ENCODE data around the gene TBC1D2B. TPM values are rescaled to one million over a fixed set of nuclear protein-coding genes. Genes with fewer than 3 reads are reported as not detected.

TBC1D2B gene
- polyA plus RNA-seq, 6 donors from 2014 or later = 1.7 to 5.5 (median 2.9) TPM

GRCh38 chr15:78063217-78063616 is 14.3 kb downstream of the TBC1D2B start:
- H3K27ac Mint-ChIP-seq = no peak overlapping the region
- no peak for DNase-seq
- H3K27me3 Mint-ChIP-seq = no peaks in the 10 kb centered on the region
- no peak overlapping the region for H3K4me3 Mint-ChIP-seq
- no peaks in the 10 kb centered on the region for H3K36me3 Mint-ChIP-seq
- ATAC-seq (ENCODE audit: low read depth in 2 of 2) = no peak
- H3K4me1 Mint-ChIP-seq = peaks cover 31 to 41% (median 36%) of the 10 kb centered on the region in 3 donors
- no peaks in the 10 kb centered on the region for H3K9me3 Mint-ChIP-seq

- Mint-ChIP-seq H3K4me3 (peak overlapping the region; percentile 50 to 83 (median 70)), H3K36me3 (no peaks in the 10 kb centered on the region), H3K27ac (peak overlapping the region in 4 of 6 donors; percentile 48 to 61 (median 51)), H3K4me1 (peaks cover 36 to 48% (median 42%) of the 10 kb centered on the region in 3 donors), H3K27me3 (no peaks in the 10 kb centered on the region), H3K9me3 (no peaks in the 10 kb centered on the region)
- peak; percentile 61 to 65 for ATAC-seq (ENCODE audit: low read depth in 2 of 2)
- no peak for DNase-seq
These were observed 15.5 kb downstream of the TBC1D2B start for GRCh38 chr15:78061963-78062427.

- Mint-ChIP-seq H3K4me3 (peak overlapping the region in 2 of 8 donors; percentile 38 to 55), H3K9me3 (no peaks in the 10 kb centered on the region), H3K27ac (peak overlapping the region in 3 of 6 donors; percentile 6 to 67 (median 28)), H3K27me3 (no peaks in the 10 kb centered on the region), H3K4me1 (peaks cover 48 to 66% (median 60%) of the 10 kb centered on the region in 3 donors), H3K36me3 (no peaks in the 10 kb centered on the region)
- DNase-seq (no peak), ATAC-seq (ENCODE audit: low read depth in 2 of 2) (no peak)
These were observed 17.3 kb downstream of the TBC1D2B start for GRCh38 chr15:78060232-78060631.

GRCh38 chr15:78059110-78059839 is 18.2 kb downstream of the TBC1D2B start:
- Mint-ChIP-seq H3K27me3 (no peaks in the 10 kb centered on the region), H3K36me3 (no peaks in the 10 kb centered on the region), H3K9me3 (no peaks in the 10 kb centered on the region), H3K27ac (peak overlapping the region in 4 of 6 donors; percentile 43 to 85 (median 68)), H3K4me1 (peaks cover 50 to 70% (median 66%) of the 10 kb centered on the region in 3 donors), H3K4me3 (peak overlapping the region in 3 of 8 donors; percentile 26 to 61 (median 60))
- no peak for ATAC-seq (ENCODE audit: low read depth in 2 of 2)
- no peak for DNase-seq

GRCh38 chr15:78058401-78058935 is 19.0 kb downstream of the TBC1D2B start:
- Mint-ChIP-seq H3K4me3 (peak overlapping the region in 2 of 8 donors; percentile 11 to 61), H3K4me1 (peaks cover 50 to 70% (median 66%) of the 10 kb centered on the region in 3 donors), H3K9me3 (no peaks in the 10 kb centered on the region), H3K27me3 (no peaks in the 10 kb centered on the region), H3K27ac (peak overlapping the region in 4 of 6 donors; percentile 14 to 87 (median 44)), H3K36me3 (peaks cover 0 to 4% of the 10 kb centered on the region in 2 donors)
- DNase-seq (no peak), ATAC-seq (ENCODE audit: low read depth in 2 of 2) (no peak)

- ATAC-seq (ENCODE audit: low read depth in 2 of 2) = no peak
- no peaks in the 10 kb centered on the region for H3K27me3 Mint-ChIP-seq
- no peak for DNase-seq
These were observed 19.7 kb downstream of the TBC1D2B start for GRCh38 chr15:78057803-78058202.

GRCh38 chr15:78056714-78057269 is 20.7 kb downstream of the TBC1D2B start:
- ATAC-seq (ENCODE audit: low read depth in 2 of 2) = peak; percentile 93 to 94
- H3K4me1 Mint-ChIP-seq = peaks cover 52 to 73% (median 68%) of the 10 kb centered on the region in 3 donors

More at GRCh38 chr15:78057803-78058202, 19.7 kb downstream of the TBC1D2B start:
- Mint-ChIP-seq H3K36me3 (peaks cover 0 to 10% of the 10 kb centered on the region in 2 donors), H3K27ac (peak overlapping the region in 3 of 6 donors; percentile 50 to 87 (median 72)), H3K4me3 (peak overlapping the region in 1 of 8 donors; percentile 11), H3K4me1 (peaks cover 50 to 70% (median 62%) of the 10 kb centered on the region in 3 donors), H3K9me3 (no peaks in the 10 kb centered on the region)

GRCh38 chr15:78055919-78056713 is 21.4 kb downstream of the TBC1D2B start:
- H3K36me3 Mint-ChIP-seq = peaks cover 0 to 10% of the 10 kb centered on the region in 2 donors
- peak overlapping the region; percentile 27 to 88 (median 66) for H3K27ac Mint-ChIP-seq
- H3K4me1 Mint-ChIP-seq = peaks cover 57 to 75% (median 72%) of the 10 kb centered on the region in 3 donors
- DNase-seq (no peak), ATAC-seq (ENCODE audit: low read depth in 2 of 2) (peak; percentile 4 to 6)
- H3K27me3 Mint-ChIP-seq = no peaks in the 10 kb centered on the region
- H3K4me3 Mint-ChIP-seq = peak overlapping the region; percentile 3 to 92 (median 61)
- H3K9me3 Mint-ChIP-seq = no peaks in the 10 kb centered on the region

More at GRCh38 chr15:78056714-78057269, 20.7 kb downstream of the TBC1D2B start:
- peak; percentile 51 for DNase-seq
- Mint-ChIP-seq H3K27me3 (no peaks in the 10 kb centered on the region), H3K4me3 (peak overlapping the region in 7 of 8 donors; percentile 17 to 92 (median 60)), H3K9me3 (no peaks in the 10 kb centered on the region), H3K27ac (peak overlapping the region; percentile 60 to 94 (median 80)), H3K36me3 (peaks cover 0 to 10% of the 10 kb centered on the region in 2 donors)

- no peaks in the 10 kb centered on the region for H3K9me3 Mint-ChIP-seq
- H3K4me1 Mint-ChIP-seq = peaks cover 65 to 82% (median 78%) of the 10 kb centered on the region in 3 donors
- no peaks in the 10 kb centered on the region for H3K27me3 Mint-ChIP-seq
- DNase-seq (no peak), ATAC-seq (ENCODE audit: low read depth in 2 of 2) (no peak)
- H3K36me3 Mint-ChIP-seq = peaks cover 0 to 10% of the 10 kb centered on the region in 2 donors
- H3K4me3 Mint-ChIP-seq = peak overlapping the region in 2 of 8 donors; percentile 34 to 36
- peak overlapping the region in 4 of 6 donors; percentile 20 to 85 (median 64) for H3K27ac Mint-ChIP-seq
These were observed 22.5 kb downstream of the TBC1D2B start for GRCh38 chr15:78054966-78055365.

- H3K4me3 Mint-ChIP-seq = no peak overlapping the region
- no peak for ATAC-seq (ENCODE audit: low read depth in 2 of 2)
- H3K4me1 Mint-ChIP-seq = peaks cover 65 to 82% (median 78%) of the 10 kb centered on the region in 3 donors
- no peaks in the 10 kb centered on the region for H3K9me3 Mint-ChIP-seq
- H3K36me3 Mint-ChIP-seq = peaks cover 0 to 10% of the 10 kb centered on the region in 2 donors
- no peak overlapping the region for H3K27ac Mint-ChIP-seq
- H3K27me3 Mint-ChIP-seq = no peaks in the 10 kb centered on the region
- no peak for DNase-seq
These were observed 23.0 kb downstream of the TBC1D2B start for GRCh38 chr15:78054518-78054917.

- no peaks in the 10 kb centered on the region for H3K27me3 Mint-ChIP-seq
- H3K4me1 Mint-ChIP-seq = peaks cover 59 to 73% (median 67%) of the 10 kb centered on the region in 3 donors
- no peaks in the 10 kb centered on the region for H3K9me3 Mint-ChIP-seq
- ATAC-seq (ENCODE audit: low read depth in 2 of 2) (no peak), DNase-seq (no peak)
- peak overlapping the region in 2 of 8 donors; percentile 34 to 83 for H3K4me3 Mint-ChIP-seq
- peaks cover 0 to 10% of the 10 kb centered on the region in 2 donors for H3K36me3 Mint-ChIP-seq
- peak overlapping the region in 3 of 6 donors; percentile 41 to 82 (median 72) for H3K27ac Mint-ChIP-seq
These were observed 25.0 kb downstream of the TBC1D2B start for GRCh38 chr15:78052545-78052944.

- no peak for ATAC-seq (ENCODE audit: low read depth in 2 of 2)
- Mint-ChIP-seq H3K27ac (peak overlapping the region in 4 of 6 donors; percentile 15 to 82 (median 56)), H3K27me3 (no peaks in the 10 kb centered on the region), H3K9me3 (no peaks in the 10 kb centered on the region), H3K4me3 (peak overlapping the region in 2 of 8 donors; percentile 34 to 83), H3K4me1 (peaks cover 63 to 73% (median 63%) of the 10 kb centered on the region in 3 donors), H3K36me3 (peaks cover 0 to 10% of the 10 kb centered on the region in 2 donors)
- DNase-seq = no peak
These were observed 25.5 kb downstream of the TBC1D2B start for GRCh38 chr15:78052001-78052401.

Measured in naive B cell (primary cell).